GM23338 (cell line): ENCODE measurements around the gene ACVR1C. TPM values are rescaled to one million over a fixed set of nuclear protein-coding genes. Genes with fewer than 3 reads are reported as not detected.

Experiments used
- ATAC-seq: fragments of 200-7000 bp; cut with Tn5 transposase; 3 replicates; pipeline ENCODE4 v1.9.1; 2020
- DNase-seq: peaks from one replicate; pipeline ENCODE4 v3.0.0-alpha.2; 2015; ENCODE audit warnings: low spot score
- H2AFZ ChIP-seq: fragments of 200-600 bp; sonication (generic); 2 replicates; pipeline ENCODE4 v1.8.0; 2016; ENCODE audit warnings: antibody characterized with exemption, mild to moderate bottlenecking, moderate library complexity
- H3F3A ChIP-seq: fragments of 200-600 bp; sonication (generic); replicated peaks from 2 replicates; pipeline ENCODE4 v1.8.0; 2017; ENCODE audit warnings: antibody characterized with exemption, mixed run types, low read depth
- H3K27ac ChIP-seq: fragments of 200-600 bp; sonication (generic); 2 replicates; pipeline ENCODE4 v1.6.1; 2016; ENCODE audit warnings: low read depth
- H3K27me3 ChIP-seq: fragments of 200-600 bp; sonication (generic); 2 replicates; pipeline ENCODE4 v1.8.0; 2016; ENCODE audit warnings: mild to moderate bottlenecking, mixed run types, moderate library complexity; ENCODE audit not compliant: insufficient read depth
- H3K36me3 ChIP-seq: fragments of 200-600 bp; sonication (generic); 2 replicates; pipeline ENCODE4 v1.8.0; 2016; ENCODE audit warnings: mild to moderate bottlenecking; ENCODE audit not compliant: insufficient read depth
- H3K4me1 ChIP-seq: fragments of 200-600 bp; sonication (generic); 2 replicates; pipeline ENCODE4 v1.8.0; 2016; ENCODE audit warnings: mild to moderate bottlenecking, moderate library complexity; ENCODE audit not compliant: insufficient read depth
- H3K4me2 ChIP-seq: fragments of 200-600 bp; sonication (generic); 2 replicates; pipeline ENCODE4 v1.7.1; 2017; ENCODE audit warnings: mixed run types
- H3K4me3 ChIP-seq: fragments of 200-600 bp; sonication (generic); 2 replicates; pipeline ENCODE4 v1.6.1; 2016; ENCODE audit warnings: mixed run types
- H3K79me2 ChIP-seq: fragments of 200-600 bp; sonication (generic); replicated peaks from 2 replicates; pipeline ENCODE4 v1.8.0; 2017; ENCODE audit warnings: mild to moderate bottlenecking; ENCODE audit not compliant: insufficient read depth
- H3K9me2 ChIP-seq: fragments of 200-600 bp; sonication (generic); 2 replicates; pipeline ENCODE4 v1.8.0; 2017; ENCODE audit not compliant: insufficient read depth
- H4K20me1 ChIP-seq: fragments of 200-600 bp; sonication (generic); replicated peaks from 2 replicates; pipeline ENCODE4 v1.8.0; 2017; ENCODE audit warnings: mild to moderate bottlenecking; ENCODE audit not compliant: insufficient read depth
- H3K27ac Mint-ChIP-seq: 2 replicates; pipeline ENCODE4 v1.8.0; 2020; ENCODE audit warnings: inconsistent platforms, mild to moderate bottlenecking, moderate library complexity, mixed read lengths
- H3K27me3 Mint-ChIP-seq: 3 replicates; pipeline ENCODE4 v1.8.0; 2022; ENCODE audit warnings: low read depth, mild to moderate bottlenecking, moderate library complexity, mixed read lengths, inconsistent platforms; ENCODE audit not compliant: insufficient read depth, poor library complexity
- H3K36me3 Mint-ChIP-seq: 3 replicates; pipeline ENCODE4 v1.8.0; 2021; ENCODE audit warnings: low read depth, mild to moderate bottlenecking, inconsistent platforms, moderate library complexity, mixed read lengths
- H3K4me1 Mint-ChIP-seq: 3 replicates; pipeline ENCODE4 v1.8.0; 2020; ENCODE audit warnings: mild to moderate bottlenecking, inconsistent platforms, mixed read lengths
- H3K4me3 Mint-ChIP-seq: 3 replicates; pipeline ENCODE4 v1.8.0; 2021; ENCODE audit warnings: moderate library complexity, mild to moderate bottlenecking, inconsistent platforms, mixed read lengths
- H3K9me3 Mint-ChIP-seq: 3 replicates; pipeline ENCODE4 v1.8.0; 2020; ENCODE audit warnings: moderate library complexity, mild to moderate bottlenecking, inconsistent platforms, mixed read lengths
- EZH2 ChIP-seq: fragments of 200-600 bp; sonication (generic); IDR thresholded peaks from one replicate; pipeline ENCODE4 v1.8.0; 2017; ENCODE audit warnings: antibody characterized with exemption, mild to moderate bottlenecking, low read depth; ENCODE audit not compliant: unreplicated experiment
- NANOG ChIP-seq: IDR thresholded peaks from 2 replicates; pipeline ENCODE4 v1.6.1; 2016; ENCODE audit warnings: antibody characterized with exemption, borderline replicate concordance
- POLR2AphosphoS5 ChIP-seq: IDR thresholded peaks from 2 replicates; pipeline ENCODE4 v1.6.1; 2016; ENCODE audit warnings: antibody characterized with exemption, low read depth
- REST ChIP-seq: IDR thresholded peaks from one replicate; pipeline ENCODE4 v1.6.1; 2018; ENCODE audit warnings: antibody characterized with exemption; ENCODE audit not compliant: unreplicated experiment
- ZNF114 ChIP-seq: fragments of 250-450 bp; sonication (Bioruptor Pico); IDR thresholded peaks from 2 replicates; pipeline ENCODE4 v1.5.0; 2020; ENCODE audit warnings: mild to moderate bottlenecking, moderate library complexity
- ZNF462 ChIP-seq: fragments of 250-450 bp; sonication (Bioruptor Pico); IDR thresholded peaks from 2 replicates; pipeline ENCODE4 v1.5.0; 2020; ENCODE audit warnings: mild to moderate bottlenecking, moderate library complexity
- polyA plus RNA-seq: library from polyadenylated mRNA; unstranded; fragments of >200 nt; fragmentation: Nextera tagmentation; extraction: Ambion mirVana; gene quantifications from 2 replicates; pipeline ENCODE4 v1.2.1, GENCODE V29; 2016
- total RNA-seq: library from RNA; depleted of rRNA; stranded (reverse); fragments of >200 nt; shearing (Covaris generic); gene quantifications from 2 replicates; pipeline ENCODE4 v1.2.3, GENCODE V29; 2014

ACVR1C gene
- total and polyA plus RNA-seq, 2 experiments from 2014 or later = 0.61 to 0.94 TPM

GRCh38 chr2:157559890-157560289 lies 68.8 kb downstream of the ACVR1C start (continued):
- TF ChIP-seq ZNF462 (CRISPR knock-in tag) (no peak), REST (no peak)

GRCh38 chr2:157559461-157559860 lies 69.2 kb downstream of the ACVR1C start:
- no peaks in the 10 kb centered on the region for H3K36me3 ChIP-seq
- peaks cover 4% of the 10 kb centered on the region for H3K27me3 Mint-ChIP-seq
- peaks cover 15% of the 10 kb centered on the region; the same call in 2 of the 3 replicates for H3K4me1 Mint-ChIP-seq
- H3K27ac ChIP-seq = no peak overlapping the region
- H3K4me1 ChIP-seq = peaks cover 13% of the 10 kb centered on the region
- no peaks in the 10 kb centered on the region; the same call in 1 of the 3 replicates for H3K36me3 Mint-ChIP-seq
- H3K27me3 ChIP-seq = no peaks in the 10 kb centered on the region
- H3K9me2 ChIP-seq = peaks cover 5% of the 10 kb centered on the region; the same call in 1 of the 2 replicates
- peak overlapping the region; percentile 3; the same call in 1 of the 2 replicates for H3K4me2 ChIP-seq
- peaks cover 14% of the 10 kb centered on the region; the same call in 2 of the 3 replicates for H3K9me3 Mint-ChIP-seq
- DNase-seq (peak; percentile 9), ATAC-seq (peak; percentile 34; the same call in 2 of the 3 replicates)
- no peak overlapping the region for H3K4me3 ChIP-seq
- H3F3A ChIP-seq = no peaks in the 10 kb centered on the region
- no peak overlapping the region for H3K27ac Mint-ChIP-seq
- no peaks in the 10 kb centered on the region for H4K20me1 ChIP-seq
- no peaks in the 10 kb centered on the region for H3K79me2 ChIP-seq
- 0 out of 3 replicates have a peak overlapping the region, but pooled peaks have one; percentile 11 for H3K4me3 Mint-ChIP-seq
- no peak overlapping the region for H2AFZ ChIP-seq
- TF ChIP-seq ZNF114 (CRISPR knock-in tag) = no peak
- no peak for TF ChIP-seq ZNF462 (CRISPR knock-in tag)
- no peak for TF ChIP-seq EZH2
- TF ChIP-seq POLR2AphosphoS5 = no peak
- no peak for TF ChIP-seq NANOG
